Measurements from ENCODE around the gene IPCEF1.

IPCEF1 gene

GRCh38 chr6:154268486-154268885 lies 88.1 kb downstream of the IPCEF1 start:
- TF ChIP-seq CSRNP3 (CRISPR knock-in tag; IDR thresholded peaks at IDR 0.05) (no peak), TCF4 (CRISPR knock-in tag; IDR thresholded peaks at IDR 0.05; ENCODE audit: borderline replicate concordance) (no peak), ESRRG (CRISPR knock-in tag; IDR thresholded peaks at IDR 0.05) (no peak), BACH2 (CRISPR knock-in tag; IDR thresholded peaks at IDR 0.05; ENCODE audit: borderline replicate concordance) (no peak), ZNF8 (CRISPR knock-in tag; IDR thresholded peaks at IDR 0.05) (no peak)

GRCh38 chr6:154267508-154268106 lies 89.0 kb downstream of the IPCEF1 start:
- ATAC-seq, result no peak
- TF ChIP-seq ESRRG (CRISPR knock-in tag; IDR thresholded peaks at IDR 0.05) (no peak), CSRNP3 (CRISPR knock-in tag; IDR thresholded peaks at IDR 0.05) (no peak), TSHZ2 (CRISPR knock-in tag; IDR thresholded peaks at IDR 0.05) (no peak), ISL1 (CRISPR knock-in tag; IDR thresholded peaks at IDR 0.05) (no peak), ZC3H10 (CRISPR knock-in tag; IDR thresholded peaks at IDR 0.05) (no peak)

More at GRCh38 chr6:154268486-154268885, 88.1 kb downstream of the IPCEF1 start:
- ATAC-seq, result no peak

- ATAC-seq, result no peak
- TF ChIP-seq ISL1 (CRISPR knock-in tag; IDR thresholded peaks at IDR 0.05), result no peak
- TF ChIP-seq CSDC2 (CRISPR knock-in tag; IDR thresholded peaks at IDR 0.05), result no peak
- TF ChIP-seq CREB5 (CRISPR knock-in tag; IDR thresholded peaks at IDR 0.05; ENCODE audit: low read depth), result no peak
- TF ChIP-seq GLIS3 (CRISPR knock-in tag; IDR thresholded peaks at IDR 0.05), result no peak
- no peak for TF ChIP-seq ZNF70 (CRISPR knock-in tag; IDR thresholded peaks at IDR 0.05)
- TF ChIP-seq POU6F1 (CRISPR knock-in tag; IDR thresholded peaks at IDR 0.05; ENCODE audit: borderline replicate concordance, low read depth), result no peak
- TF ChIP-seq SNAI2 (CRISPR knock-in tag; IDR thresholded peaks at IDR 0.05), result no peak
- no peak for TF ChIP-seq TOX (CRISPR knock-in tag; IDR thresholded peaks at IDR 0.05; ENCODE audit: borderline replicate concordance)
- no peak for TF ChIP-seq ESRRG (CRISPR knock-in tag; IDR thresholded peaks at IDR 0.05)
- TF ChIP-seq OSR1 (CRISPR knock-in tag; IDR thresholded peaks at IDR 0.05), result no peak
Measured at GRCh38 chr6:154266560-154267099, 90.0 kb downstream of the IPCEF1 start.

GRCh38 chr6:154261688-154262397 lies 94.8 kb downstream of the IPCEF1 start:
- TF ChIP-seq TOX (CRISPR knock-in tag; IDR thresholded peaks at IDR 0.05; ENCODE audit: borderline replicate concordance) (no peak), OSR1 (CRISPR knock-in tag; IDR thresholded peaks at IDR 0.05) (no peak), BACH2 (CRISPR knock-in tag; IDR thresholded peaks at IDR 0.05; ENCODE audit: borderline replicate concordance) (no peak), RARB (CRISPR knock-in tag; IDR thresholded peaks at IDR 0.05) (no peak), ZNF70 (CRISPR knock-in tag; IDR thresholded peaks at IDR 0.05) (no peak), PATZ1 (CRISPR knock-in tag; IDR thresholded peaks at IDR 0.05; ENCODE audit: borderline replicate concordance) (no peak)
- ATAC-seq, result no peak
